Heart right ventricle (tissue), 16 donors: Measurements from ENCODE around the gene HAPLN3. TPM values are rescaled to one million over a fixed set of nuclear protein-coding genes. Genes with fewer than 3 reads are reported as not detected.

ENCODE experiments used
- ATAC-seq, 8 donors: fragments of 200-7000 bp; cut with Tn5 transposase; one replicate each; pipeline ENCODE4 v1.9.1; 2020; ENCODE audit warnings: mild to moderate bottlenecking in 8 of 8, moderate library complexity in 8 of 8, moderate number of reproducible peaks in 1 of 8
- DNase-seq, 2 donors: peaks; one replicate each; pipeline ENCODE4 v3.0.0-alpha.2; 2020
- H3K27ac ChIP-seq, 10 donors: fragments of 200-600 bp; sonication (generic) in 2 of 10; one replicate each; pipeline versions ENCODE4 v1.5.0 to v1.8.0; 2020 to 2022; ENCODE audit warnings: mild to moderate bottlenecking in 3 of 10
- H3K27me3 ChIP-seq, 7 donors: fragments of 200-600 bp; one replicate each; pipeline ENCODE4 v1.8.0; 2021 to 2022; ENCODE audit warnings: mild to moderate bottlenecking in 2 of 7
- H3K36me3 ChIP-seq, 9 donors: fragments of 200-600 bp; sonication (generic) in 1 of 9; one replicate each; pipeline versions ENCODE4 v1.5.0 to v1.8.0; 2020 to 2022; ENCODE audit warnings: mild to moderate bottlenecking in 2 of 9
- H3K4me1 ChIP-seq, 9 donors: fragments of 200-600 bp; sonication (generic) in 1 of 9; one replicate each; pipeline versions ENCODE4 v1.5.0 to v1.8.0; 2020 to 2022; ENCODE audit warnings: mild to moderate bottlenecking in 4 of 9
- H3K4me3 ChIP-seq, 10 donors: fragments of 200-600 bp; sonication (generic) in 2 of 10; one replicate each; pipeline versions ENCODE4 v1.5.0 to v1.8.0; 2020 to 2022; ENCODE audit warnings: mild to moderate bottlenecking in 7 of 10, moderate library complexity in 2 of 10
- H3K9me3 ChIP-seq, 11 donors: fragments of 200-600 bp in 10 of 11; sonication (generic) in 2 of 11; one replicate each; pipeline versions ENCODE4 v1.5.0 to v1.8.0; 2013 to 2022; ENCODE audit warnings: mild to moderate bottlenecking in 2 of 11, control low read depth in 1 of 11, moderate library complexity in 1 of 11
- WGBS, 2 donors: extraction: QIAGEN DNeasy Blood & Tissue Kit; methylation state at CpG; one replicate each; pipeline ENCODE4 v1.1.7; 2013; ENCODE audit warnings: inconsistent platforms in 1 of 2; 5-methylcytosine and 5-hydroxymethylcytosine counted together
- intact Hi-C, 10 donors: fragments of 100-400 bp; cut with DNase I; formaldehyde crosslinking; loops; one replicate each; pipeline versions ENCODE4 v1.11.1 to v1.14.2; 2022
- polyA plus RNA-seq, 2 donors: library from polyadenylated mRNA; stranded (reverse); fragments of 200-250 nt; gene quantifications; one replicate each; pipeline ENCODE4 v1.2.3, GENCODE V29; 2013
- total RNA-seq, 10 donors: library from RNA; stranded (reverse); fragmentation: NEBNext Ultra II Directional in 3 of 10; extraction: Animal tissue kit (Norgen Biotek cat#: 25700) in 3 of 10; gene quantifications; one replicate each; pipeline versions ENCODE4 v1.2.1 to v1.2.4, GENCODE V29; 2021 to 2023
- TF ChIP-seq, protein P1 (sequence below), 9 donors: fragments of 200-600 bp; sonication (generic) in 2 of 9; IDR thresholded peaks; one replicate each; pipeline versions ENCODE4 v1.5.0 to v1.8.0; 2021 to 2022; ENCODE audit warnings: antibody characterized with exemption in 9 of 9, mild to moderate bottlenecking in 5 of 9, moderate library complexity in 1 of 9
- donor health status: Arrhythmogenic right ventricular cardiomyopathy.
- donor health status: ischemic (EF 13 %, LVEDD 7.1; RV severe dilation, severe dysfunction).
- donor health status: healthy with polysubstance abuse.
- donor health status: DM: no; HTN: yes; CAD: no.
- donor health status: DM: no; HTN: no; CAD: no.
- donor health status: ischemic (EF 25% LVEDD 6.9; RV normal size, moderate dysfunction).
- donor health status: ischemic (EF 25% LVEDD 5.7; RV mildly dilated, moderate dysfunction).
- donor health status: healthy.
- donor health status: DM: yes; HTN: yes; CAD: no.
- donor health status: Ischemic cardiomyopathy.
- donor health status: ischemic (EF 35%, LVEDD 5.7; RV mildly dilated, moderate dysfunction).
- donor health status: nonischemic (EF 11% LVEDD 7.7; RV severe dilation, severe dysfunction).
- donor health status: DM: yes; HTN: yes; CAD: no.
- donor health status: PGD.
- donor health status: ischemic (EF 29% LVEDD 5.4; RV normal size, mild dysfunction).
- donor health status: nonischemic (EF 23%, LVEDD 6.1; RV moderate dilation, normal function).

Gene HAPLN3
- total and polyA plus RNA-seq, 12 donors, result 1.2 to 25.8 (median 3.8) TPM

DNA sequence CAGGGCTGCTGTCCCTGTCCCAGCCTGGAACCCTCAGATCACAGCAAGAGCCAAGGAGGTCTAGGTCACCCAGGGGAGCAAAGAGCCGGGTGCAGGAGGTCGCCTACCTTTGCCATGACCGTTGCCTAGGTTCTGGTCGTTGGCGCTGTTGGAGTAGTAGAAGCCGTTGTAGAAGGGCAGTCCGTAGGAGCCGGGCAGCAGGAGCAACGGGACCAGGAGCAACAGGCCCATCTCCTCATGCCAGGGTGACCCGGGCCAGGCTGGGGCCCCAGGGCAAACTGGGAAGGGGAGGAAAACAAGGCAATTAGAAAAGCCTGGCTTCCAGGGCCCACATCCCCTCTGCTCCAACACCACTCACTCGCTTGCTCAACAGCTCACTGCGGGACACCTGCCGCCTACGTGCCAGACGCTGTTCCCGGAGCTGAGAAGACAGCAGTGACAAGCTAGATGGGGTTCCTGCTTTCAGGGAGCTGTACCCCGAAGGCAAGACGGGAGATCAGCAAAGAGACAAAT is 8.2 kb downstream of the HAPLN3 start:
- 89 to 91% methylated on average over 18 of the region's 18 CpGs for WGBS, 2 donors
- intact Hi-C loops, result loop anchor here in 1 of 10 donors (10.0 kb wide), 1 partner anchor 418 kb away; no protein-coding TSS in a partner anchor
- no peak for ATAC-seq
- no peak for DNase-seq
- no peaks in the 10 kb centered on the region for H3K27me3 ChIP-seq
- no peaks in the 10 kb centered on the region for H3K4me1 ChIP-seq
- TF ChIP-seq, protein P1, sequence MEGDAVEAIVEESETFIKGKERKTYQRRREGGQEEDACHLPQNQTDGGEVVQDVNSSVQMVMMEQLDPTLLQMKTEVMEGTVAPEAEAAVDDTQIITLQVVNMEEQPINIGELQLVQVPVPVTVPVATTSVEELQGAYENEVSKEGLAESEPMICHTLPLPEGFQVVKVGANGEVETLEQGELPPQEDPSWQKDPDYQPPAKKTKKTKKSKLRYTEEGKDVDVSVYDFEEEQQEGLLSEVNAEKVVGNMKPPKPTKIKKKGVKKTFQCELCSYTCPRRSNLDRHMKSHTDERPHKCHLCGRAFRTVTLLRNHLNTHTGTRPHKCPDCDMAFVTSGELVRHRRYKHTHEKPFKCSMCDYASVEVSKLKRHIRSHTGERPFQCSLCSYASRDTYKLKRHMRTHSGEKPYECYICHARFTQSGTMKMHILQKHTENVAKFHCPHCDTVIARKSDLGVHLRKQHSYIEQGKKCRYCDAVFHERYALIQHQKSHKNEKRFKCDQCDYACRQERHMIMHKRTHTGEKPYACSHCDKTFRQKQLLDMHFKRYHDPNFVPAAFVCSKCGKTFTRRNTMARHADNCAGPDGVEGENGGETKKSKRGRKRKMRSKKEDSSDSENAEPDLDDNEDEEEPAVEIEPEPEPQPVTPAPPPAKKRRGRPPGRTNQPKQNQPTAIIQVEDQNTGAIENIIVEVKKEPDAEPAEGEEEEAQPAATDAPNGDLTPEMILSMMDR (IDR thresholded peaks at IDR 0.05), result no peak
- no peaks in the 10 kb centered on the region for H3K9me3 ChIP-seq
- no peak overlapping the region for H3K4me3 ChIP-seq
- H3K36me3 ChIP-seq, result peaks cover 0 to 57% (median 0%) of the 10 kb centered on the region in 9 donors
- H3K27ac ChIP-seq, result no peak overlapping the region

DNA sequence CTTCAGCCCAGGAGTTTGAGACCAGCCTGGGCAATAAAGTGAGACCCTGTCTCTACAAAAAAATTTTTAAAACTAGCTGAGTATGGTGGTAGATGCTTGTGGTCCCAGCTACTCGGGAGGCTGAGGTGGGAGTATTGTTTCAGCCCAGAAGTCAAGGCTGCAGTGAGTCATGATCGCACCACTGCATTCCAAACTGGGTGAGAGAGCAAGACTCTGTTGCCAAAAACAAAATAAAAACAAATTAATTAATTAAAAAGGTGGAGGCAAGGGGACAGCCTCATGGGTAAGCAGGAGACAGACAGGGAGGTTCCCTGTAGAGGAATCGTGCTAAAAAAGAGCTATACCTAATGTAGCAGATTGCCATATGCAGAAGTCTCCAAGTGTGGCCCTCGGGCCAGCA is 12.6 kb downstream of the HAPLN3 start:
- Histone ChIP-seq H3K27me3 (no peaks in the 10 kb centered on the region), H3K4me1 (no peaks in the 10 kb centered on the region), H3K27ac (no peak overlapping the region), H3K9me3 (no peaks in the 10 kb centered on the region), H3K4me3 (no peak overlapping the region), H3K36me3 (peaks cover 0 to 83% (median 0%) of the 10 kb centered on the region in 9 donors)
- no peak for DNase-seq
- ATAC-seq, result no peak
- intact Hi-C loops, result loop anchor here in 1 of 10 donors (10.0 kb wide), 1 partner anchor 422 kb away; no protein-coding TSS in a partner anchor
- 86 to 90% methylated on average over 4 of the region's 4 CpGs for WGBS, 2 donors
- TF ChIP-seq, protein P1 (IDR thresholded peaks at IDR 0.05), result no peak

DNA sequence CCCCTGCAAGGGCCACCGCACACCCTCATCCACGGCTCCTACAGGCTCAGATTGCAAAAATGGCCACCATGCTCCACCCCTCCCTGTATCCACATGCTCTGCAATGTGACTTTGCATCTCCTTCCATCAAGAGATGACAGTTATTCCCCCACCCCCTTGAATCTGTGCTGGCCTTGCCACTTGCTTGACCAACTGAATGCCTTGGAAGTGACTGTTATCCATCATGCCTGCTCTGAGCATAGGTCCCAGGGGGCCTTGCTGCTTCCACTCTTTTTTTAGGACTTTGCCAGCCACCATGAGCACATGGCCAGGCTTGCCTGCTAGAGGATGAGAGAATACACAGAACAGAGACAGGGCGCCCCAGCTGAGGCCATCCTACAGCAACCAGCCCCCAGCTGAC is 13.6 kb downstream of the HAPLN3 start:
- TF ChIP-seq, protein P1 (IDR thresholded peaks at IDR 0.05), result no peak
- no peaks in the 10 kb centered on the region for H3K9me3 ChIP-seq
- H3K36me3 ChIP-seq, result peaks cover 0 to 88% (median 0%) of the 10 kb centered on the region in 9 donors
- no peak overlapping the region for H3K4me3 ChIP-seq
- 94 to 96% methylated on average over 3 of the region's 3 CpGs for WGBS, 2 donors
- intact Hi-C loops, result loop anchor here in 1 of 10 donors (10.0 kb wide), 1 partner anchor 423 kb away; no protein-coding TSS in a partner anchor
- H3K27me3 ChIP-seq, result no peaks in the 10 kb centered on the region
- no peak for DNase-seq
- no peaks in the 10 kb centered on the region for H3K4me1 ChIP-seq
- no peak overlapping the region for H3K27ac ChIP-seq
- no peak for ATAC-seq

DNA sequence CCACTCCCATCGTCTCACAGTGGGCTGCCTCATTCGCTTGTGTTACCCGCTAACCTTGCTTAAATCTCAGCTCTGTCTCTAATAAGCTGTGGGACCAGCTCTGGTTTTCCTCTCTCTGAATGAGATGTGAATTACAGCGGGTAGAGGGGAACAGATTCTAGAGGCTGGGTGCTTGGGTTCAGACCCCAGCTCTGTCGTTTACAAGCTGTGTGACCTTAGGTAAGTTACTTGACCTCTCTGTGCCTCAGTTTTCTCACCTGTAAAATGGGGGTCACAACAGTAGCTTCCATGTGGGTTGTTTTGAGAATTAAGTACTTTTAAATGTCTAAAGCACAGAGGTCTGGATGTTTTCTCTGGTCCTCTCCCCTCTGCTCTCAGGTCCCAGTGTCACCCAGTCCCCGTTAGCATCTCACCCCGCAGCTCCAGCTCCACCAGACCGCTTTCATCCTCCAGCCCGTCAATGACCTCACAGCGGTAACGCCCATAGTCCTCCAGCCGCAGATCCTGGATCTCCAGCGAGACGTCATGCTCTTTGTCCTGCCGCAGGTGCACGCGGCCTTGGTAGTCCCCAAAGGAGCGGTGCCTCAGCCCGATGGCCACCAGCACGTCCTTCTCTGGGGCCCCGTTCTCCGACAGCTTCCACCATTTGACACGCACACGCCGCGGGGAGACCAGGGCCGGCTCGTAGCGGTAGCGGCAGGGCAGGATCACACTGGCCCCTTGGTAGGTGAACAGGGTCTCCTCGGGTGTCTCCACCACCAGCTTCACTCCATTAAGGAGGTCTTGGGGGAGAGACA is 14.2 kb downstream of the HAPLN3 start:
- no peaks in the 10 kb centered on the region for H3K4me1 ChIP-seq
- DNase-seq (no peak), ATAC-seq (no peak)
- WGBS, 2 donors, result 96% methylated on average over 31 of the region's 31 CpGs
- H3K9me3 ChIP-seq, result no peaks in the 10 kb centered on the region
- no peak overlapping the region for H3K27ac ChIP-seq
- H3K27me3 ChIP-seq, result no peaks in the 10 kb centered on the region
- intact Hi-C loops, result loop anchor here in 1 of 10 donors (10.0 kb wide), 1 partner anchor 424 kb away; no protein-coding TSS in a partner anchor
- TF ChIP-seq, protein P1 (IDR thresholded peaks at IDR 0.05), result no peak
- no peak overlapping the region for H3K4me3 ChIP-seq
- peaks cover 0 to 87% (median 0%) of the 10 kb centered on the region in 9 donors for H3K36me3 ChIP-seq
